Suprapubic skin (tissue), 4 donors: ENCODE data around the gene SCTR. TPM values are rescaled to one million over a fixed set of nuclear protein-coding genes. Genes with fewer than 3 reads are reported as not detected.
A peak's percentile ranks its signal among the peaks of the same experiment; 100 is the strongest.

ENCODE experiments used
- DNase-seq, 2 donors: peaks; one replicate each; pipeline ENCODE4 v3.0.0-alpha.2; 2019; ENCODE audit warnings: low spot score in 2 of 2
- H3K27ac ChIP-seq: fragments of 200-600 bp; sonication (generic); one replicate; pipeline ENCODE4 v1.5.1; 2019
- H3K27me3 ChIP-seq: fragments of 200-600 bp; sonication (generic); one replicate; pipeline ENCODE4 v1.5.1; 2019
- H3K36me3 ChIP-seq: fragments of 200-600 bp; sonication (generic); one replicate; pipeline ENCODE4 v1.5.1; 2019
- H3K4me1 ChIP-seq: fragments of 200-600 bp; sonication (generic); one replicate; pipeline ENCODE4 v1.5.1; 2019
- H3K4me3 ChIP-seq: fragments of 200-600 bp; sonication (generic); one replicate; pipeline ENCODE4 v1.5.1; 2019; ENCODE audit warnings: mild to moderate bottlenecking
- H3K9me3 ChIP-seq: fragments of 200-600 bp; sonication (generic); one replicate; pipeline ENCODE4 v1.5.1; 2019
- CTCF ChIP-seq, 2 donors: fragments of 200-600 bp in 1 of 2; fragments of 450-650 bp in 1 of 2; sonication (generic) in 1 of 2; IDR thresholded peaks; one replicate each; pipeline ENCODE4 v1.5.1; 2016 to 2019; ENCODE audit warnings: antibody characterized with exemption in 2 of 2, mild to moderate bottlenecking in 1 of 2, moderate library complexity in 1 of 2
- EP300 ChIP-seq: sonication (generic); formaldehyde crosslinking; IDR thresholded peaks from one replicate; pipeline ENCODE4 v1.6.1; 2017; ENCODE audit warnings: antibody characterized with exemption
- POLR2A ChIP-seq, 2 donors: fragments of 450-650 bp; IDR thresholded peaks; one replicate each; pipeline ENCODE4 v1.6.1; 2017; ENCODE audit warnings: antibody characterized with exemption in 2 of 2, mild to moderate bottlenecking in 2 of 2, moderate library complexity in 2 of 2
- POLR2AphosphoS5 ChIP-seq, 3 donors: sonication (generic); formaldehyde crosslinking; IDR thresholded peaks; one replicate each; pipeline ENCODE4 v1.6.1; 2017; ENCODE audit warnings: antibody characterized with exemption in 3 of 3
- WGBS: methylation state at CpG from one replicate; pipeline ENCODE4 v1.1.5; 2018; 5-methylcytosine and 5-hydroxymethylcytosine counted together
- total RNA-seq, 4 donors: library from RNA; depleted of rRNA; stranded (reverse); fragments of >200 nt; gene quantifications; one replicate each; pipeline ENCODE4 v1.1.0, GENCODE V29; 2016

SCTR gene
- total RNA-seq, 4 donors from 2014 or later, result not detected

- H3K4me1 ChIP-seq, result peaks cover 12% of the 10 kb centered on the region
- no peaks in the 10 kb centered on the region for H3K27me3 ChIP-seq
- no peaks in the 10 kb centered on the region for H3K36me3 ChIP-seq
- WGBS, result 90% methylated on average over 24 of the region's 24 CpGs
- peak in 1 of 2 donors; percentile 65 for DNase-seq
- no peak overlapping the region for H3K4me3 ChIP-seq
- TF ChIP-seq POLR2A (IDR thresholded peaks at IDR 0.05) (no peak), POLR2AphosphoS5 (IDR thresholded peaks at IDR 0.05) (no peak), CTCF (IDR thresholded peaks at IDR 0.05) (no peak), EP300 (no peak)
- H3K27ac ChIP-seq, result no peak overlapping the region
- no peaks in the 10 kb centered on the region for H3K9me3 ChIP-seq
Measured at GRCh38 chr2:119488245-119489214, 35.8 kb downstream of the SCTR start.

- DNase-seq, result peak in 1 of 2 donors; percentile 56
- Histone ChIP-seq H3K4me3 (no peak overlapping the region), H3K27me3 (no peaks in the 10 kb centered on the region), H3K36me3 (no peaks in the 10 kb centered on the region), H3K9me3 (no peaks in the 10 kb centered on the region), H3K4me1 (peaks cover 12% of the 10 kb centered on the region), H3K27ac (no peak overlapping the region)
- 69% methylated on average over 5 of the region's 9 CpGs for WGBS
- TF ChIP-seq EP300 (no peak), POLR2A (IDR thresholded peaks at IDR 0.05) (no peak), CTCF (IDR thresholded peaks at IDR 0.05) (no peak), POLR2AphosphoS5 (IDR thresholded peaks at IDR 0.05) (no peak)
Measured at GRCh38 chr2:119487434-119488244, 36.6 kb downstream of the SCTR start.

GRCh38 chr2:119486886-119487285, 37.4 kb downstream of the SCTR start:
- Histone ChIP-seq H3K27me3 (no peaks in the 10 kb centered on the region), H3K36me3 (no peaks in the 10 kb centered on the region), H3K27ac (no peak overlapping the region), H3K4me1 (peaks cover 6% of the 10 kb centered on the region), H3K4me3 (no peak overlapping the region), H3K9me3 (no peaks in the 10 kb centered on the region)
- 79% methylated on average over 6 of the region's 7 CpGs for WGBS
- TF ChIP-seq EP300, result no peak
- no peak for TF ChIP-seq CTCF (IDR thresholded peaks at IDR 0.05)
- no peak for TF ChIP-seq POLR2AphosphoS5 (IDR thresholded peaks at IDR 0.05)
- TF ChIP-seq POLR2A (IDR thresholded peaks at IDR 0.05), result no peak
- DNase-seq, result no peak

GRCh38 chr2:119486196-119486827, 38.0 kb downstream of the SCTR start:
- 91% methylated on average over 10 of the region's 10 CpGs for WGBS
- Histone ChIP-seq H3K27ac (no peak overlapping the region), H3K4me3 (no peak overlapping the region), H3K9me3 (no peaks in the 10 kb centered on the region), H3K36me3 (no peaks in the 10 kb centered on the region), H3K4me1 (peaks cover 3% of the 10 kb centered on the region), H3K27me3 (no peaks in the 10 kb centered on the region)
- TF ChIP-seq CTCF (IDR thresholded peaks at IDR 0.05) (no peak), EP300 (no peak), POLR2AphosphoS5 (IDR thresholded peaks at IDR 0.05) (no peak), POLR2A (IDR thresholded peaks at IDR 0.05) (no peak)
- peak in 1 of 2 donors; percentile 28 for DNase-seq
